Neural progenitor cell (in vitro differentiated cells): ENCODE data around the gene FAIM2.

Experiments used
- CTCF ChIP-seq: fragments of 200-600 bp; sonication (generic); IDR thresholded peaks from 2 replicates; pipeline ENCODE4 v1.5.1; 2017; ENCODE audit warnings: antibody characterized with exemption, mild to moderate bottlenecking
- EZH2 ChIP-seq: fragments of 200-600 bp; sonication (generic); IDR thresholded peaks from 2 replicates; pipeline ENCODE4 v1.6.1; 2017; ENCODE audit warnings: antibody characterized with exemption, mild to moderate bottlenecking, moderate library complexity

GRCh38 chr12:49946497-49946896, 42.8 kb upstream of the FAIM2 start:
- TF ChIP-seq CTCF (no peak), EZH2 (no peak)
